Measurements from ENCODE around the gene ZFYVE9. TPM values are rescaled to one million over a fixed set of nuclear protein-coding genes. Genes with fewer than 3 reads are reported as not detected.

ZFYVE9 gene
- polyA plus RNA-seq, 2 donors = 2.7 to 5.6 TPM

DNA sequence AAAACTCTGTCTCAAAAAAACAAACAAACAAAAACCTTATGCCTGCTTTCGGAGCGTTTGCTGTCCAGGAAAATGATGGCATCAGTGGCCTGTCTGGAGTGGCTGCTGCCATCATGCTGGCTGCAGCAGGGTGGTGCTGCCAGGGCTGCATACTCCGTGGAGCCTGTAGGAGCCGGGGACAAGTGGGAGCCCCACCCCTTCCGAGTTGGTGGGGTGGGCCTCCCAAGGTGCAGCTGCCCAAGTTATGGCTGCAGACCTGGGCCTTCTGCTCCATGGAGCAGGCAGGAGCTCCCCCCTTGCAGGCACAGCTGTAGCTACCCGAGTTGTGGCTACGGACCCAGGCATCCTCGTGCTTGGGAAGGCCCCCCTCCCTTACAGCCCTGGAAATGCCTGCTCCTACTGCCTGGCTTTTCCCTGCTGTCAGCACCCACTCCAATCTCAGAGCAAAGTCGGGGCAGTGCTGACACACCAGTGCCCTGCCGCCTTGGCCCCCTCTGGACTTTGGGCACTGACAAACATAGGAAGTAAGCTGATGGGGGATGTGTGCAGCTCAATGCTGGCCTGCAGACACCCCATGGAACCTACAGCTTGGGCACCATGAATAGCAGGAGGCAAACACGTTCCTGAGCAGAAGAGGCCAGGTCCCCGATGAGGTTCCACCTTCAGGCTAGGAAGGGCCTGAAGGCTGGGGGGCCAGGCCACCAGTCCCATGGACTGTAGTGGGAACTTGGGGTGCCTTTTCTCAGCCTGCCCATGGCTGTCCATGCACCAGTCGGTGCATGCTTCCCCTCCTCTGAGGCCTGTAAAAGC, 163.7 kb downstream of the ZFYVE9 start:
- H3K9me3 ChIP-seq (ENCODE audit: control insufficient read depth in 2 of 2, insufficient read depth in 1 of 2, low read depth in 1 of 2, low read length in 1 of 2) = no peaks in the 10 kb centered on the region
- no peaks in the 10 kb centered on the region for H3K4me1 ChIP-seq (ENCODE audit: control insufficient read depth in 2 of 2, insufficient read depth in 2 of 2, low read length in 1 of 2)
- 90 to 92% methylated on average over 13 of the region's 13 CpGs for WGBS, 2 donors
- no peak overlapping the region for H3K4me3 ChIP-seq (ENCODE audit: low read depth in 1 of 2, low read length in 2 of 2)
- H3K36me3 ChIP-seq (ENCODE audit: control insufficient read depth in 2 of 2, insufficient read depth in 2 of 2, low read length in 1 of 2) = peaks cover 2 to 4% of the 10 kb centered on the region in 2 donors
- H3K27ac ChIP-seq (ENCODE audit: low read depth in 2 of 2, low read length in 1 of 2) = no peak overlapping the region
- H3K27me3 ChIP-seq (ENCODE audit: control insufficient read depth in 1 of 2, insufficient read depth in 2 of 2, low read length in 2 of 2) = no peaks in the 10 kb centered on the region

DNA sequence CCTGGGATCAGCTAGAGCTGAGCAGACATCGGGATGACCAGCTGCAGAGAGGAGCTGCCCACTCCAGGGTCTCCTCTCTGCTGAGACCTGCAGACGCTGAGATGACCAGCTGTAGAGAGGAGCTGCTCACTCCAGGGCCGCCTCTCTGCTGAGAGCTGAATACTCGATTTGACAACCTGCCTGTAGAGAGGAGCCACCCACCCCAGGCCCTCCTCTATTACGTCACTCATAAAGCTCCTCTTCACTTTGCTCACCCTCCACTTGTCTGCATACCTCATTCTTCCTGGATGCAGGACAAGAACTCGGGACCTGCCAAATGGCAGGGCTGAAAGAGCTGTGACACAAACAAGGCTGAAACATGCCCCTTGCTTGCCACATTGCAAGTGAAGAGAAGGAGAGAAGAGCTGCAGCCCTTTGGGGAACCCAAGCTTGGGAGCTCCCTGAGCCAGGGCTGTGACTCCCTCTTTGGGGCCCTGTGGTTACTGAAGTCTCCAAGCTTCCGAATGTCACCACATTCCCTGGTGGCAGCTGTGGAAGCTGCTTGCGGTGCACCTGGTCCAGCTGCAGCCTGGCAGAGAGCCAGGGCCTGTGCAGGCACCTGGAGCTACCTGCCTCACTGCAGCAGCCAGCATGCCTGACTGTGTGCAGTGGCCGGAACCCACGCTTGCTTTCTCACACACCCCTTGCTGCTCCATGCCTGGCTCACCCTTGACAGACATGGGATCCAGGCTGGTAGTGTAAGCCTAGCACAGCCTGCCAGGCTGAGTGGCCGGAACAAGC, 164.5 kb downstream of the ZFYVE9 start:
- no peaks in the 10 kb centered on the region for H3K27me3 ChIP-seq (ENCODE audit: control insufficient read depth in 1 of 2, insufficient read depth in 2 of 2, low read length in 2 of 2)
- peaks cover 2 to 4% of the 10 kb centered on the region in 2 donors for H3K36me3 ChIP-seq (ENCODE audit: control insufficient read depth in 2 of 2, insufficient read depth in 2 of 2, low read length in 1 of 2)
- H3K4me3 ChIP-seq (ENCODE audit: low read depth in 1 of 2, low read length in 2 of 2) = no peak overlapping the region
- WGBS, 2 donors = 81 to 85% methylated on average over 11 of the region's 11 CpGs
- H3K9me3 ChIP-seq (ENCODE audit: control insufficient read depth in 2 of 2, insufficient read depth in 1 of 2, low read depth in 1 of 2, low read length in 1 of 2) = no peaks in the 10 kb centered on the region
- H3K27ac ChIP-seq (ENCODE audit: low read depth in 2 of 2, low read length in 1 of 2) = no peak overlapping the region
- no peaks in the 10 kb centered on the region for H3K4me1 ChIP-seq (ENCODE audit: control insufficient read depth in 2 of 2, insufficient read depth in 2 of 2, low read length in 1 of 2)

DNA sequence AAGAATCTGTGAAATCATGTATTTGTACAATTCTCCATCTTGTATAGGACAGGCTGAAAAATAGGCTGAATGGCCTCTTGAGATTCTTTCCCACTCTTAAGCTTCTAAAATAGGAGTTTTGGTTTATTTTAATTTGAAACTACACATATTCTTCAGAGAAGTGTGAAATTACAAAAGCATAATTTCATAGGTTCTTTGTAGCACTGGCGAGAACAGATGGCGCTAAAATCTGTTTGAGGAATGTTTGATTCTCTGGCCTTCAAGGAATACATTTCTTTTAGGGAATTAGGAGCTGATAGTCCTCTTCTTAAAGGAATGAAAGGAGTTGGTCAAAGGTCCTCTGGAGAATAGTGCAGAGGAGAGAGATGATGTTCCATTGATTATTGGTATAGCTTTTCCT, 179.2 kb downstream of the ZFYVE9 start:
- H3K27ac ChIP-seq (ENCODE audit: low read depth in 2 of 2, low read length in 1 of 2) = no peak overlapping the region
- H3K27me3 ChIP-seq (ENCODE audit: control insufficient read depth in 1 of 2, insufficient read depth in 2 of 2, low read length in 2 of 2) = no peaks in the 10 kb centered on the region
- H3K36me3 ChIP-seq (ENCODE audit: control insufficient read depth in 2 of 2, insufficient read depth in 2 of 2, low read length in 1 of 2) = no peaks in the 10 kb centered on the region
- no peaks in the 10 kb centered on the region for H3K4me1 ChIP-seq (ENCODE audit: control insufficient read depth in 2 of 2, insufficient read depth in 2 of 2, low read length in 1 of 2)
- no peak overlapping the region for H3K4me3 ChIP-seq (ENCODE audit: low read depth in 1 of 2, low read length in 2 of 2)
- H3K9me3 ChIP-seq (ENCODE audit: control insufficient read depth in 2 of 2, insufficient read depth in 1 of 2, low read depth in 1 of 2, low read length in 1 of 2) = no peaks in the 10 kb centered on the region
- WGBS, 2 donors = 99% methylated on average over 2 of the region's 2 CpGs

DNA sequence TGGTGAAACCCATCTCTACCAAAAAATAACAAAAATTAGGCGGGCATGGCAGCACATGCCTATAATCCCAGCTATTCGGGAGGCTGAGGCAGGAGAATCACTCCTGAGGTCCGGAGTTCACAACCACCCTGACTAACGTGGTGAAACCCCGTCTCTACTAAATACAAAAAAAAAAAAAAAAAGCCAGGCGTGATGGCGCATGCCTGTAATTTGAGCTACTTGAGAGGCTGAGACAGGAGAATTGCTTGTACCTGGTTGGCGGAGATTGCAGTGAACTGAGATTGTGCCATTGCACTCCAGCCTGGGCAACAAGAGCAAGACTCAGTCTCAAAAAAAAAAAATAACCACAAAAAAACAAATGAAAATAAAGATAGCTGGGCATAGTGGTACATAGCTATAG, 181.8 kb downstream of the ZFYVE9 start:
- WGBS, 2 donors = 84 to 88% methylated on average over 8 of the region's 8 CpGs
- no peak overlapping the region for H3K4me3 ChIP-seq (ENCODE audit: low read depth in 1 of 2, low read length in 2 of 2)
- H3K4me1 ChIP-seq (ENCODE audit: control insufficient read depth in 2 of 2, insufficient read depth in 2 of 2, low read length in 1 of 2) = no peaks in the 10 kb centered on the region
- no peaks in the 10 kb centered on the region for H3K36me3 ChIP-seq (ENCODE audit: control insufficient read depth in 2 of 2, insufficient read depth in 2 of 2, low read length in 1 of 2)
- H3K27ac ChIP-seq (ENCODE audit: low read depth in 2 of 2, low read length in 1 of 2) = no peak overlapping the region
- no peaks in the 10 kb centered on the region for H3K9me3 ChIP-seq (ENCODE audit: control insufficient read depth in 2 of 2, insufficient read depth in 1 of 2, low read depth in 1 of 2, low read length in 1 of 2)
- no peaks in the 10 kb centered on the region for H3K27me3 ChIP-seq (ENCODE audit: control insufficient read depth in 1 of 2, insufficient read depth in 2 of 2, low read length in 2 of 2)

DNA sequence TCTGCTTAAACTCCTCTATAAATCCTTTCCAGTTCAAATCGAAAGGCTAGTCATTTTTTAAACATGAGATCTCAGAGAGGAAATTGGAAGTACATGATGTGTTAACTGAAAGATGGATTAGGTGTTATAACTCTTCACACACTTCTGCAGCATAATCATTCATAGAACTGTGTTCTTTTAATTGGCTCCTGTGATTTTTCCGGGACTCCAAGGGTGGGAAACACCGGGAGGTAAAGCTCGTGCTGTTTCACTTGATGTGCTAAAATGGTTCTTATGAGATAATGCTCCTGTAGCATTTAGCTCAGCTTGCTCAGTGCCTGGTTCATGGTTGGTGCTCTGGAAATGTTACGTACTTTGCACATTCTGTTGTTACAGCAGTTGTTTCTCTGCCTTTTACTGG, 183.9 kb downstream of the ZFYVE9 start:
- no peaks in the 10 kb centered on the region for H3K9me3 ChIP-seq (ENCODE audit: control insufficient read depth in 2 of 2, insufficient read depth in 1 of 2, low read depth in 1 of 2, low read length in 1 of 2)
- H3K36me3 ChIP-seq (ENCODE audit: control insufficient read depth in 2 of 2, insufficient read depth in 2 of 2, low read length in 1 of 2) = no peaks in the 10 kb centered on the region
- 82% methylated on average over 5 of the region's 5 CpGs for WGBS, 2 donors
- H3K27me3 ChIP-seq (ENCODE audit: control insufficient read depth in 1 of 2, insufficient read depth in 2 of 2, low read length in 2 of 2) = no peaks in the 10 kb centered on the region
- H3K4me1 ChIP-seq (ENCODE audit: control insufficient read depth in 2 of 2, insufficient read depth in 2 of 2, low read length in 1 of 2) = no peaks in the 10 kb centered on the region
- no peak overlapping the region for H3K4me3 ChIP-seq (ENCODE audit: low read depth in 1 of 2, low read length in 2 of 2)
- H3K27ac ChIP-seq (ENCODE audit: low read depth in 2 of 2, low read length in 1 of 2) = no peak overlapping the region

DNA sequence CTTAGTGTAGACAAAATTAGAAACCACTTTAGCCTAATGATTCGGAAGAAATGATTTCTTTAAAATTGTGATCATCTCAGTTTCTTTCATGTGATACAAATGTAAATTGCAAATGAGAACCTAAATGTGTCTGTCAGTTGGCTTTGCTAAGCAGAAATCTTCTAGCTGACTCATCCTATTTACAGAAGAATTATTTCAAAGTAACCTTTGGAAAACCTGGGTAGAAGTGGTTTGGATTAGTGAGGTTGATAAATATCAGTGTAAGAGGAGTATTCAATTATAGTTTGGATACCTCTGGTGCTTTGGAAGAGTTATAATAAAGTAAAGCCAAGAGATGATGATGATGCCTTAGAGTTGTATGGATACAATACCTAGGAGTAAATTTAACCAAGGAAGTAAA, 186.7 kb downstream of the ZFYVE9 start:
- Histone ChIP-seq H3K27ac (ENCODE audit: low read depth in 2 of 2, low read length in 1 of 2) (no peak overlapping the region), H3K9me3 (ENCODE audit: control insufficient read depth in 2 of 2, insufficient read depth in 1 of 2, low read depth in 1 of 2, low read length in 1 of 2) (no peaks in the 10 kb centered on the region), H3K27me3 (ENCODE audit: control insufficient read depth in 1 of 2, insufficient read depth in 2 of 2, low read length in 2 of 2) (no peaks in the 10 kb centered on the region), H3K4me3 (ENCODE audit: low read depth in 1 of 2, low read length in 2 of 2) (no peak overlapping the region), H3K36me3 (ENCODE audit: control insufficient read depth in 2 of 2, insufficient read depth in 2 of 2, low read length in 1 of 2) (no peaks in the 10 kb centered on the region), H3K4me1 (ENCODE audit: control insufficient read depth in 2 of 2, insufficient read depth in 2 of 2, low read length in 1 of 2) (no peaks in the 10 kb centered on the region)
- 80 to 82% methylated on average over 1 of the region's 1 CpG for WGBS, 2 donors

DNA sequence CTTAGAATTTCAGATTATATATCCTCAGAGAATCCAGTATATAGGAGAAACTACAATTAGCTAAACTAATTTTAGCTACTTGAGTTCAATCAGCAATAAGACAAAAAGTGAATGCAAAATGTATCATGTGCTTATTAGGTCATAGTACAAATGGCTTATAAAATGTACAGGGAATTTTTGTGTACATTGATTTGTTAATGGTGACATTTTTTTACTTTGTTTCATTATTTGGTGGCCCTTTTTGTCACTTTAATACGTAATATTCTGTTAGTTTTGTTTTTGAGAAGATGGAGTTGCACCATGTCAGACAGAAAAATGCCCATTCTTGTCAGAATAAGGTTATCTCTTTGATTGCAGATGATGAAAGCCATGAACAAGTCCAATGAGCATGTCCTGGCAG, 190.5 kb downstream of the ZFYVE9 start:
- no peaks in the 10 kb centered on the region for H3K36me3 ChIP-seq (ENCODE audit: control insufficient read depth in 2 of 2, insufficient read depth in 2 of 2, low read length in 1 of 2)
- H3K4me1 ChIP-seq (ENCODE audit: control insufficient read depth in 2 of 2, insufficient read depth in 2 of 2, low read length in 1 of 2) = no peaks in the 10 kb centered on the region
- H3K9me3 ChIP-seq (ENCODE audit: control insufficient read depth in 2 of 2, insufficient read depth in 1 of 2, low read depth in 1 of 2, low read length in 1 of 2) = no peaks in the 10 kb centered on the region
- no peak overlapping the region for H3K4me3 ChIP-seq (ENCODE audit: low read depth in 1 of 2, low read length in 2 of 2)
- no peak overlapping the region for H3K27ac ChIP-seq (ENCODE audit: low read depth in 2 of 2, low read length in 1 of 2)
- no peaks in the 10 kb centered on the region for H3K27me3 ChIP-seq (ENCODE audit: control insufficient read depth in 1 of 2, insufficient read depth in 2 of 2, low read length in 2 of 2)
- 78 to 93% methylated on average over 1 of the region's 1 CpG for WGBS, 2 donors

DNA sequence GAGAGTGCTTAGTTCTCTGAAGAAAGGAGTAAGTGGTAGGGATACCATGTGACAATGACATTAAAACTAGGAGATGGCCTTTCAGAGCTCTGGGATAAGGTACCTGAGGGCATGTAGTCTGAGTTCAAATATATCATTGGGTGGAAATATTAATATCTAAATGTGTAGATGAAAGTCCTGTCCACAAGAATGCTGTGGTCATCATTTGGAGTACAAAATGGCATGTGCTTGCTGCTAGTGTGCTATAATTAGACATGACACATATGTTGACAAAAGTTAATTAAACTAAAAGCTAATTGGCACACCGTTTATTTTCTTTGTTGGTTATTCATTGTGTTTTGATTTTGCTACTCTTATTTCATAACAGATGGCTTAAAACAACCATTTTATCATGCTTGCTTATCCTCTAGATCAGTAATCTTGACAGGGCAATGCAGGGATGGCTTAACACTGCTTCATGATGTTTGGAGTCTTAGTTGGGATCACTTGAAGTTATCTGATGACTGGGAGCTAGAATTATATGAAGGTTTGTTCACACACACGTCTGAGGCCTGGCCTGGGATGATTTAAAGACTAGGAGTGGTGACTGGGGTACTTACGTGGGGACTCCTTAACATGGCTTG, 193.1 kb downstream of the ZFYVE9 start:
- 80 to 83% methylated on average over 3 of the region's 3 CpGs for WGBS, 2 donors
- H3K4me3 ChIP-seq (ENCODE audit: low read depth in 1 of 2, low read length in 2 of 2) = no peak overlapping the region
- no peaks in the 10 kb centered on the region for H3K27me3 ChIP-seq (ENCODE audit: control insufficient read depth in 1 of 2, insufficient read depth in 2 of 2, low read length in 2 of 2)
- H3K4me1 ChIP-seq (ENCODE audit: control insufficient read depth in 2 of 2, insufficient read depth in 2 of 2, low read length in 1 of 2) = no peaks in the 10 kb centered on the region
- H3K9me3 ChIP-seq (ENCODE audit: control insufficient read depth in 2 of 2, insufficient read depth in 1 of 2, low read depth in 1 of 2, low read length in 1 of 2) = no peaks in the 10 kb centered on the region
- no peak overlapping the region for H3K27ac ChIP-seq (ENCODE audit: low read depth in 2 of 2, low read length in 1 of 2)
- H3K36me3 ChIP-seq (ENCODE audit: control insufficient read depth in 2 of 2, insufficient read depth in 2 of 2, low read length in 1 of 2) = no peaks in the 10 kb centered on the region

DNA sequence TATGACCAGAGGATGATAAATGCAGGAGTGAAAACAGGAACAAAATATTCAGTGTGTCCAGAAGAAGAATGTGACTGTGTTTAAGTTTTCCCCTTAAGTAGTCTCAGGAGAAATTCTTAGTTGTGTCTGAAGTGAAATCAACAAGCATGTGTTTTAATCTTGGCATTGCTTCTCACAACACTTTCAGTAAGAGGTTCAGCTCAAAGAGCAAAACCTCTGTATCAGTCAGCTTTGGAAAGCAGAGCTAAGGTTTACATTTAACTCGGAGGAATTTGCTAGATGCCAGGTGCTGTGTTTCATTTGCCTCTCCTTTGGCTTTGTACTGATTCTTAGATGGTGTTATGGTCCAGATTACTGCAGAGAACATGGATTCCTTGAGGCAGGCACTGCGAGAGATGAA, 195.6 kb downstream of the ZFYVE9 start:
- H3K27me3 ChIP-seq (ENCODE audit: control insufficient read depth in 1 of 2, insufficient read depth in 2 of 2, low read length in 2 of 2) = no peaks in the 10 kb centered on the region
- H3K27ac ChIP-seq (ENCODE audit: low read depth in 2 of 2, low read length in 1 of 2) = no peak overlapping the region
- no peaks in the 10 kb centered on the region for H3K9me3 ChIP-seq (ENCODE audit: control insufficient read depth in 2 of 2, insufficient read depth in 1 of 2, low read depth in 1 of 2, low read length in 1 of 2)
- H3K36me3 ChIP-seq (ENCODE audit: control insufficient read depth in 2 of 2, insufficient read depth in 2 of 2, low read length in 1 of 2) = no peaks in the 10 kb centered on the region
- 83 to 84% methylated on average over 2 of the region's 2 CpGs for WGBS, 2 donors
- no peak overlapping the region for H3K4me3 ChIP-seq (ENCODE audit: low read depth in 1 of 2, low read length in 2 of 2)
- no peaks in the 10 kb centered on the region for H3K4me1 ChIP-seq (ENCODE audit: control insufficient read depth in 2 of 2, insufficient read depth in 2 of 2, low read length in 1 of 2)
